ENCODE data around the gene HESX1. TPM values are rescaled to one million over a fixed set of nuclear protein-coding genes. Genes with fewer than 3 reads are reported as not detected.

HESX1 gene
- total RNA-seq, 1 experiment from 2014 or later: 5.6 TPM

GRCh38 chr3:57227204-57227929 is 27.6 kb upstream of the HESX1 start, which contains the start of gene APPL1 (continued):
- TF ChIP-seq, protein P1, sequence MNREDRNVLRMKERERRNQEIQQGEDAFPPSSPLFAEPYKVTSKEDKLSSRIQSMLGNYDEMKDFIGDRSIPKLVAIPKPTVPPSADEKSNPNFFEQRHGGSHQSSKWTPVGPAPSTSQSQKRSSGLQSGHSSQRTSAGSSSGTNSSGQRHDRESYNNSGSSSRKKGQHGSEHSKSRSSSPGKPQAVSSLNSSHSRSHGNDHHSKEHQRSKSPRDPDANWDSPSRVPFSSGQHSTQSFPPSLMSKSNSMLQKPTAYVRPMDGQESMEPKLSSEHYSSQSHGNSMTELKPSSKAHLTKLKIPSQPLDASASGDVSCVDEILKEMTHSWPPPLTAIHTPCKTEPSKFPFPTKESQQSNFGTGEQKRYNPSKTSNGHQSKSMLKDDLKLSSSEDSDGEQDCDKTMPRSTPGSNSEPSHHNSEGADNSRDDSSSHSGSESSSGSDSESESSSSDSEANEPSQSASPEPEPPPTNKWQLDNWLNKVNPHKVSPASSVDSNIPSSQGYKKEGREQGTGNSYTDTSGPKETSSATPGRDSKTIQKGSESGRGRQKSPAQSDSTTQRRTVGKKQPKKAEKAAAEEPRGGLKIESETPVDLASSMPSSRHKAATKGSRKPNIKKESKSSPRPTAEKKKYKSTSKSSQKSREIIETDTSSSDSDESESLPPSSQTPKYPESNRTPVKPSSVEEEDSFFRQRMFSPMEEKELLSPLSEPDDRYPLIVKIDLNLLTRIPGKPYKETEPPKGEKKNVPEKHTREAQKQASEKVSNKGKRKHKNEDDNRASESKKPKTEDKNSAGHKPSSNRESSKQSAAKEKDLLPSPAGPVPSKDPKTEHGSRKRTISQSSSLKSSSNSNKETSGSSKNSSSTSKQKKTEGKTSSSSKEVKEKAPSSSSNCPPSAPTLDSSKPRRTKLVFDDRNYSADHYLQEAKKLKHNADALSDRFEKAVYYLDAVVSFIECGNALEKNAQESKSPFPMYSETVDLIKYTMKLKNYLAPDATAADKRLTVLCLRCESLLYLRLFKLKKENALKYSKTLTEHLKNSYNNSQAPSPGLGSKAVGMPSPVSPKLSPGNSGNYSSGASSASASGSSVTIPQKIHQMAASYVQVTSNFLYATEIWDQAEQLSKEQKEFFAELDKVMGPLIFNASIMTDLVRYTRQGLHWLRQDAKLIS (CRISPR knock-in tag; IDR thresholded peaks at IDR 0.05; ENCODE audit: borderline replicate concordance): peak; percentile 70; the same call in 1 of the 2 replicates
- TF ChIP-seq NR3C1 (CRISPR knock-in tag; conservative IDR thresholded peaks at IDR 0.05; ENCODE audit: low read depth): no peak; the same call in 1 of the 2 replicates
- no peak for TF ChIP-seq ZNF396 (CRISPR knock-in tag; IDR thresholded peaks at IDR 0.05; ENCODE audit: borderline replicate concordance)
- peak; percentile 24; the same call in 1 of the 2 replicates for TF ChIP-seq IRF1 (CRISPR knock-in tag; IDR thresholded peaks at IDR 0.05)
- no peak for TF ChIP-seq ZNF317 (CRISPR knock-in tag; IDR thresholded peaks at IDR 0.05; ENCODE audit: borderline replicate concordance, low read depth)
- TF ChIP-seq FOXK1 (CRISPR knock-in tag; IDR thresholded peaks at IDR 0.05): 0 out of 2 replicates have a peak, but pooled peaks have one; percentile 65
- TF ChIP-seq, protein P2, sequence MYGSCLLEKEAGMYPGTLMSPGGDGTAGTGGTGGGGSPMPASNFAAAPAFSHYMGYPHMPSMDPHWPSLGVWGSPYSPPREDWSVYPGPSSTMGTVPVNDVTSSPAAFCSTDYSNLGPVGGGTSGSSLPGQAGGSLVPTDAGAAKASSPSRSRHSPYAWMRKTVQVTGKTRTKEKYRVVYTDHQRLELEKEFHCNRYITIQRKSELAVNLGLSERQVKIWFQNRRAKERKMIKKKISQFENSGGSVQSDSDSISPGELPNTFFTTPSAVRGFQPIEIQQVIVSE (CRISPR knock-in tag; IDR thresholded peaks at IDR 0.05; ENCODE audit: borderline replicate concordance): no peak
- TF ChIP-seq CREB1 (CRISPR knock-in tag; IDR thresholded peaks at IDR 0.05): peak; percentile 75; the same call in 1 of the 2 replicates
- TF ChIP-seq FOXJ3 (CRISPR knock-in tag; IDR thresholded peaks at IDR 0.05; ENCODE audit: borderline replicate concordance): no peak
- TF ChIP-seq CTCF (IDR thresholded peaks at IDR 0.05): no peak
- TF ChIP-seq TEAD1 (CRISPR knock-in tag; IDR thresholded peaks at IDR 0.05): no peak
- peak; percentile 82; the same call in 1 of the 2 replicates for TF ChIP-seq TP53 (CRISPR knock-in tag; IDR thresholded peaks at IDR 0.05)
- no peak for TF ChIP-seq GABPB1 (CRISPR knock-in tag; IDR thresholded peaks at IDR 0.05)

DNA sequence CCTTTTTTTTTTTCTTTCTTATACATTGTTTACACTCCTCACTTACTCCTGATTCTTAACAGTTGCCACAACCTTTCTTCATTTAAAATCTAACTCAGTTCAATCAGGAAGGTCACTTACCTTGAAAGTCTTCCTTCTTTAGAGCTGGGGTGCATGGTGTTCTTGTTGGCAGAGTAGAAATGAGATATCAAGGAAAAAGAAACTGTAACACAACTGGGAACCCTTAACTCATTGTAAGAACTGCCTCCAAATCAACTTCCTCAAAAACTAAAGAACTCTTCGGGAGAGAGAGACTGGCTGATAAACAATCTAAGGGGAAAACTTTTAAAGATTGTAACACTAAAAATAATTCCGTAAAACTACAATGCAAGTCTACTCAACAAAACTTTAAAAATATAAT is 26.4 kb upstream of the HESX1 start:
- peaks cover 26% of the 10 kb centered on the region for H3K4me1 Mint-ChIP-seq
- 0 out of 2 replicates have a peak overlapping the region, but pooled peaks have one; percentile 16 for H3K4me3 Mint-ChIP-seq
- ATAC-seq (no peak), DNase-seq (ENCODE audit: low spot score) (no peak)
- H3K9me3 Mint-ChIP-seq: no peaks in the 10 kb centered on the region
- peak overlapping the region; percentile 42; the same call in 1 of the 2 replicates for H3K27ac Mint-ChIP-seq
- H3K36me3 Mint-ChIP-seq: no peaks in the 10 kb centered on the region
- POLR2A ChIA-PET: no interaction called here
- CTCF ChIA-PET: interaction anchor here (0.9 to 2.0 kb wide), 2 partner anchors 27 to 94 kb away, joined by 3 to 5 read pairs; partner anchors contain the start of gene HESX1
- H3K27me3 Mint-ChIP-seq (ENCODE audit: low read depth): peaks cover 6% of the 10 kb centered on the region; the same call in 1 of the 2 replicates
- no peak for TF ChIP-seq ZNF138 (CRISPR knock-in tag; conservative IDR thresholded peaks at IDR 0.05)
- TF ChIP-seq, protein P3, sequence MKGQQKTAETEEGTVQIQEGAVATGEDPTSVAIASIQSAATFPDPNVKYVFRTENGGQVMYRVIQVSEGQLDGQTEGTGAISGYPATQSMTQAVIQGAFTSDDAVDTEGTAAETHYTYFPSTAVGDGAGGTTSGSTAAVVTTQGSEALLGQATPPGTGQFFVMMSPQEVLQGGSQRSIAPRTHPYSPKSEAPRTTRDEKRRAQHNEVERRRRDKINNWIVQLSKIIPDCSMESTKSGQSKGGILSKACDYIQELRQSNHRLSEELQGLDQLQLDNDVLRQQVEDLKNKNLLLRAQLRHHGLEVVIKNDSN (CRISPR knock-in tag; IDR thresholded peaks at IDR 0.05): no peak
- TF ChIP-seq, protein P4, sequence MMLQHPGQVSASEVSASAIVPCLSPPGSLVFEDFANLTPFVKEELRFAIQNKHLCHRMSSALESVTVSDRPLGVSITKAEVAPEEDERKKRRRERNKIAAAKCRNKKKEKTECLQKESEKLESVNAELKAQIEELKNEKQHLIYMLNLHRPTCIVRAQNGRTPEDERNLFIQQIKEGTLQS (CRISPR knock-in tag; conservative IDR thresholded peaks at IDR 0.05): no peak
- TF ChIP-seq ZBTB21 (CRISPR knock-in tag; IDR thresholded peaks at IDR 0.05; ENCODE audit: borderline replicate concordance): no peak
- TF ChIP-seq, protein P5, sequence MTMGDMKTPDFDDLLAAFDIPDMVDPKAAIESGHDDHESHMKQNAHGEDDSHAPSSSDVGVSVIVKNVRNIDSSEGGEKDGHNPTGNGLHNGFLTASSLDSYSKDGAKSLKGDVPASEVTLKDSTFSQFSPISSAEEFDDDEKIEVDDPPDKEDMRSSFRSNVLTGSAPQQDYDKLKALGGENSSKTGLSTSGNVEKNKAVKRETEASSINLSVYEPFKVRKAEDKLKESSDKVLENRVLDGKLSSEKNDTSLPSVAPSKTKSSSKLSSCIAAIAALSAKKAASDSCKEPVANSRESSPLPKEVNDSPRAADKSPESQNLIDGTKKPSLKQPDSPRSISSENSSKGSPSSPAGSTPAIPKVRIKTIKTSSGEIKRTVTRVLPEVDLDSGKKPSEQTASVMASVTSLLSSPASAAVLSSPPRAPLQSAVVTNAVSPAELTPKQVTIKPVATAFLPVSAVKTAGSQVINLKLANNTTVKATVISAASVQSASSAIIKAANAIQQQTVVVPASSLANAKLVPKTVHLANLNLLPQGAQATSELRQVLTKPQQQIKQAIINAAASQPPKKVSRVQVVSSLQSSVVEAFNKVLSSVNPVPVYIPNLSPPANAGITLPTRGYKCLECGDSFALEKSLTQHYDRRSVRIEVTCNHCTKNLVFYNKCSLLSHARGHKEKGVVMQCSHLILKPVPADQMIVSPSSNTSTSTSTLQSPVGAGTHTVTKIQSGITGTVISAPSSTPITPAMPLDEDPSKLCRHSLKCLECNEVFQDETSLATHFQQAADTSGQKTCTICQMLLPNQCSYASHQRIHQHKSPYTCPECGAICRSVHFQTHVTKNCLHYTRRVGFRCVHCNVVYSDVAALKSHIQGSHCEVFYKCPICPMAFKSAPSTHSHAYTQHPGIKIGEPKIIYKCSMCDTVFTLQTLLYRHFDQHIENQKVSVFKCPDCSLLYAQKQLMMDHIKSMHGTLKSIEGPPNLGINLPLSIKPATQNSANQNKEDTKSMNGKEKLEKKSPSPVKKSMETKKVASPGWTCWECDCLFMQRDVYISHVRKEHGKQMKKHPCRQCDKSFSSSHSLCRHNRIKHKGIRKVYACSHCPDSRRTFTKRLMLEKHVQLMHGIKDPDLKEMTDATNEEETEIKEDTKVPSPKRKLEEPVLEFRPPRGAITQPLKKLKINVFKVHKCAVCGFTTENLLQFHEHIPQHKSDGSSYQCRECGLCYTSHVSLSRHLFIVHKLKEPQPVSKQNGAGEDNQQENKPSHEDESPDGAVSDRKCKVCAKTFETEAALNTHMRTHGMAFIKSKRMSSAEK (CRISPR knock-in tag; IDR thresholded peaks at IDR 0.05; ENCODE audit: borderline replicate concordance): no peak
- no peak for TF ChIP-seq MLX (CRISPR knock-in tag; IDR thresholded peaks at IDR 0.05)
- TF ChIP-seq ZNF317 (CRISPR knock-in tag; IDR thresholded peaks at IDR 0.05; ENCODE audit: borderline replicate concordance, low read depth): no peak

Data from WTC11 (cell line).